A673 (cell line): Measurements from ENCODE around the gene EFCAB8. TPM values are rescaled to one million over a fixed set of nuclear protein-coding genes. Genes with fewer than 3 reads are reported as not detected.

Experiments
- BruUV-seq: library from RNA; stranded (reverse); fragments of 400-500 nt; replicated peaks from 2 replicates; lab custom pipeline; 2021; lab: Mats Ljungman, UMichigan
- CTCF ChIA-PET: fragments of 300-600 bp; sonication (Branson Sonifier 250); formaldehyde crosslinking; loops from one replicate; lab custom pipeline; 2022; ENCODE audit warnings: antibody characterized with exemption; lab: Charles Lee
- POLR2A ChIA-PET: fragments of 300-600 bp; sonication (Branson Sonifier 250); formaldehyde crosslinking; loops from one replicate; lab custom pipeline; 2022; ENCODE audit warnings: antibody characterized with exemption; ENCODE audit not compliant: low non-redundant PET; lab: Charles Lee
- DNase-seq: peaks from one replicate; pipeline ENCODE4 v3.0.0-alpha.2; 2015; ENCODE audit warnings: low spot score
- H3K27ac ChIP-seq: fragments of 200-600 bp; sonication (generic); 2 replicates; pipeline ENCODE4 v1.5.1; 2016; ENCODE audit warnings: mixed run types, low read depth, mild to moderate bottlenecking, mixed read lengths, antibody characterized with exemption, low read length; ENCODE audit not compliant: poor library complexity, severe bottlenecking
- H3K27me3 ChIP-seq: fragments of 200-600 bp; sonication (generic); replicated peaks from 2 replicates; pipeline ENCODE4 v1.6.1; 2017; ENCODE audit warnings: mixed run types, low read depth, mild to moderate bottlenecking, mixed read lengths, antibody characterized with exemption, low read length; ENCODE audit not compliant: insufficient read depth, poor library complexity
- H3K36me3 ChIP-seq: fragments of 200-600 bp; sonication (generic); 2 replicates; pipeline ENCODE4 v1.6.1; 2016; ENCODE audit warnings: mixed run types, mild to moderate bottlenecking, mixed read lengths, antibody characterized with exemption, low read length; ENCODE audit not compliant: insufficient read depth, poor library complexity, severe bottlenecking
- H3K4me1 ChIP-seq: fragments of 200-600 bp; sonication (generic); 2 replicates; pipeline ENCODE4 v1.6.1; 2017; ENCODE audit warnings: mixed run types, mild to moderate bottlenecking, mixed read lengths, antibody characterized with exemption, low read length; ENCODE audit not compliant: insufficient read depth, poor library complexity, severe bottlenecking
- H3K4me3 ChIP-seq: fragments of 200-600 bp; sonication (generic); 2 replicates; pipeline ENCODE4 v1.5.1; 2016; ENCODE audit warnings: low read depth, mixed run types, mild to moderate bottlenecking, mixed read lengths, low read length; ENCODE audit not compliant: poor library complexity, severe bottlenecking
- H3K9me3 ChIP-seq: fragments of 200-600 bp; sonication (generic); 2 replicates; pipeline ENCODE4 v1.6.1; 2016; ENCODE audit warnings: mixed run types, low read depth, mild to moderate bottlenecking, mixed read lengths, antibody characterized with exemption, low read length; ENCODE audit not compliant: poor library complexity, severe bottlenecking
- CTCF ChIP-seq: fragments of 300-800, 200-600 bp; sonication (generic); conservative IDR thresholded peaks from 2 replicates; pipeline ENCODE4 v1.5.1; 2017; ENCODE audit warnings: low read depth, mild to moderate bottlenecking, antibody characterized with exemption, low read length, moderate library complexity, mixed read lengths
- EZH2 ChIP-seq: fragments of 200-600 bp; sonication (generic); IDR thresholded peaks from 2 replicates; pipeline ENCODE4 v1.6.1; 2017; ENCODE audit warnings: borderline replicate concordance, low read depth, mild to moderate bottlenecking, mixed read lengths, antibody characterized with exemption, low read length; ENCODE audit not compliant: poor library complexity, severe bottlenecking
- intact Hi-C: fragments of 100-400 bp; cut with micrococcal nuclease; formaldehyde crosslinking; loops from one replicate; pipeline ENCODE4 v1.10.0; 2022; ENCODE audit not compliant: unreplicated experiment
- total RNA-seq: library from RNA; stranded (reverse); gene quantifications from 2 replicates; pipeline ENCODE4 v1.2.3, GENCODE V29; 2021

EFCAB8 gene
- total RNA-seq, 1 experiment from 2014 or later: not detected

- ChIA-PET POLR2A (interaction anchor here (0.7 kb wide), 2 partner anchors 31 to 455 kb away, joined by 3 to 7 read pairs; no protein-coding TSS in a partner anchor), CTCF (no interaction called here)
- Histone ChIP-seq H3K36me3 (peaks cover 5% of the 10 kb centered on the region), H3K4me3 (peak overlapping the region; percentile 93), H3K9me3 (no peaks in the 10 kb centered on the region), H3K4me1 (peaks cover 28% of the 10 kb centered on the region), H3K27me3 (no peaks in the 10 kb centered on the region), H3K27ac (peak overlapping the region; percentile 95)
- intact Hi-C loops: loop anchor here (5.0 kb wide), 1 partner anchor 36 kb away; the partner anchor contains the start of gene EFCAB8
- no peak for TF ChIP-seq CTCF
- TF ChIP-seq EZH2: no peak
- no TSS peak for BruUV-seq
- peak; percentile 9 for DNase-seq
These were observed 37.9 kb upstream of the EFCAB8 start for GRCh38 chr20:32820698-32821377.

GRCh38 chr20:32822225-32822624 is 36.5 kb upstream of the EFCAB8 start:
- POLR2A ChIA-PET: no interaction called here
- TF ChIP-seq EZH2 (no peak), CTCF (no peak)
- no peak overlapping the region for H3K4me3 ChIP-seq
- no TSS peak for BruUV-seq
- no peaks in the 10 kb centered on the region for H3K27me3 ChIP-seq
- no peaks in the 10 kb centered on the region for H3K9me3 ChIP-seq
- H3K36me3 ChIP-seq: peaks cover 16% of the 10 kb centered on the region
- H3K27ac ChIP-seq: peak overlapping the region; percentile 95
- peaks cover 28% of the 10 kb centered on the region for H3K4me1 ChIP-seq
- DNase-seq: no peak
- CTCF ChIA-PET: no interaction called here
- intact Hi-C loops: loop anchor here (5.0 kb wide), 1 partner anchor 35 kb away; the partner anchor contains the start of gene EFCAB8

GRCh38 chr20:32823078-32823477 is 35.6 kb upstream of the EFCAB8 start:
- intact Hi-C loops: loop anchor here (5.0 kb wide), 1 partner anchor 34 kb away; the partner anchor contains the start of gene EFCAB8
- H3K9me3 ChIP-seq: no peaks in the 10 kb centered on the region
- H3K36me3 ChIP-seq: peaks cover 25% of the 10 kb centered on the region
- peaks cover 28% of the 10 kb centered on the region for H3K4me1 ChIP-seq
- H3K27me3 ChIP-seq: no peaks in the 10 kb centered on the region
- BruUV-seq: no TSS peak
- ChIA-PET POLR2A (no interaction called here), CTCF (no interaction called here)
- no peak for TF ChIP-seq EZH2
- TF ChIP-seq CTCF: no peak
- peak; percentile 16 for DNase-seq
- H3K4me3 ChIP-seq: no peak overlapping the region
- H3K27ac ChIP-seq: no peak overlapping the region
